ENCODE measurements around the gene LRGUK.

GRCh38 chr7:134262322-134262721 lies 135.2 kb downstream of the LRGUK start:
- no peak for TF ChIP-seq CTCF (IDR thresholded peaks at IDR 0.05)
- TF ChIP-seq POLR2A (IDR thresholded peaks at IDR 0.05): no peak

Measured in right lobe of liver (tissue), 4 donors.